H1 (cell line): ENCODE data around the gene CDH20. TPM values are rescaled to one million over a fixed set of nuclear protein-coding genes. Genes with fewer than 3 reads are reported as not detected.

Experiments
- CTCF ChIA-PET: fragments of 300-600 bp; sonication (Branson Sonifier 250); formaldehyde crosslinking; loops from one replicate; lab custom pipeline; 2021; ENCODE audit not compliant: partially characterized antibody; lab: Charles Lee
- POLR2A ChIA-PET: fragments of 300-600 bp; sonication (Branson Sonifier 250); formaldehyde crosslinking; loops from one replicate; lab custom pipeline; 2021; ENCODE audit warnings: inconsistent platforms; ENCODE audit not compliant: partially characterized antibody; lab: Charles Lee
- DNase-seq, 2 experiments: peaks; one replicate each; pipeline versions ENCODE4 v3.0.0 to v3.0.0-alpha.2; 2010 to 2022; ENCODE audit warnings: low spot score in 2 of 2, low read depth in 1 of 2, mixed read lengths in 1 of 2
- FAIRE-seq: peaks from 2 replicates; lab custom pipeline; 2011; peaks lifted over from hg19 to GRCh38; lab: Jason Lieb, UNC
- H2AFZ ChIP-seq: 2 replicates; pipeline ENCODE4 v1.8.1; 2012; ENCODE audit warnings: low read length, inconsistent platforms
- H2AK5ac ChIP-seq: 2 replicates; pipeline ENCODE4 v1.6.1; 2013; ENCODE audit warnings: low read depth, low read length
- H2BK120ac ChIP-seq: replicated peaks from 2 replicates; pipeline ENCODE3; 2013; ENCODE audit warnings: low read depth, low read length, inconsistent platforms
- H2BK12ac ChIP-seq: 2 replicates; pipeline ENCODE4 v1.6.1; 2013; ENCODE audit warnings: low read depth, low read length
- H2BK15ac ChIP-seq: 2 replicates; pipeline ENCODE4 v1.6.1; 2013; ENCODE audit warnings: low read length
- H2BK20ac ChIP-seq: 2 replicates; pipeline ENCODE4 v1.6.1; 2013; ENCODE audit warnings: low read length
- H2BK5ac ChIP-seq: 2 replicates; pipeline ENCODE4 v1.6.1; 2013; ENCODE audit warnings: low read depth, low read length
- H3K14ac ChIP-seq: 2 replicates; pipeline ENCODE4 v1.6.1; 2013; ENCODE audit warnings: inconsistent platforms; ENCODE audit not compliant: insufficient read length
- H3K18ac ChIP-seq: 2 replicates; pipeline ENCODE4 v1.6.1; 2013; ENCODE audit warnings: low read length; ENCODE audit errors: extremely low read depth
- H3K23ac ChIP-seq: 2 replicates; pipeline ENCODE4 v1.6.1; 2013; ENCODE audit warnings: inconsistent platforms; ENCODE audit not compliant: insufficient read length
- H3K23me2 ChIP-seq: 2 replicates; pipeline ENCODE4 v1.6.1; 2013; ENCODE audit warnings: low read depth, low read length
- H3K27ac ChIP-seq: 2 replicates; pipeline ENCODE4 v1.6.1; 2011; ENCODE audit warnings: low read depth, low read length, inconsistent platforms
- H3K27me3 ChIP-seq, 4 experiments: replicated peaks in 1 of 4; 1 replicate in 1 of 4; 2 replicates in 3 of 4; pipeline versions ENCODE4 v1.6.1 to v1.8.1; 2011 to 2013; ENCODE audit warnings: low read length in 3 of 4, mild to moderate bottlenecking in 3 of 4, inconsistent platforms in 2 of 4, mixed read lengths in 2 of 4, moderate library complexity in 1 of 4; ENCODE audit not compliant: control insufficient read depth in 3 of 4, insufficient read depth in 3 of 4; ENCODE audit errors: extremely low read depth in 1 of 4
- H3K36me3 ChIP-seq, 4 experiments: 2 replicates each; pipeline versions ENCODE4 v1.6.1 to v1.8.1; 2011 to 2013; ENCODE audit warnings: mild to moderate bottlenecking in 4 of 4, low read length in 3 of 4, moderate library complexity in 2 of 4, control low read depth in 1 of 4, inconsistent platforms in 1 of 4; ENCODE audit not compliant: insufficient read depth in 4 of 4, control insufficient read depth in 2 of 4
- H3K4ac ChIP-seq: replicated peaks from 2 replicates; pipeline ENCODE3; 2013; ENCODE audit warnings: low read length, low read depth, mixed read lengths, inconsistent platforms; ENCODE audit not compliant: insufficient read length
- H3K4me1 ChIP-seq, 4 experiments: replicated peaks in 1 of 4; 1 replicate in 1 of 4; 2 replicates in 3 of 4; pipeline versions ENCODE4 v1.6.1 to v1.8.1; 2011 to 2013; ENCODE audit warnings: low read length in 3 of 4, inconsistent platforms in 2 of 4, mixed read lengths in 1 of 4; ENCODE audit not compliant: insufficient read depth in 4 of 4, control insufficient read depth in 3 of 4
- H3K4me2 ChIP-seq, 2 experiments: 2 replicates each; pipeline versions ENCODE4 v1.6.1 to v1.8.1; 2011 to 2013; ENCODE audit warnings: low read depth in 2 of 2, low read length in 2 of 2, control low read depth in 1 of 2, inconsistent platforms in 1 of 2, mild to moderate bottlenecking in 1 of 2; ENCODE audit not compliant: insufficient read depth in 1 of 2
- H3K4me3 ChIP-seq, 4 experiments: fragments of 200-600, 300-600 bp in 1 of 4; sonication (generic), shearing (Covaris generic), sonication (Bioruptor Twin) in 1 of 4; 2 replicates each; pipeline versions ENCODE4 v1.5.1 to v1.8.1; 2011 to 2016; ENCODE audit warnings: low read length in 4 of 4, low read depth in 3 of 4, control low read depth in 2 of 4, inconsistent platforms in 2 of 4, mild to moderate bottlenecking in 2 of 4, mixed read lengths in 1 of 4, moderate library complexity in 1 of 4; ENCODE audit not compliant: insufficient read depth in 2 of 4; ENCODE audit errors: extremely low read depth in 1 of 4
- H3K56ac ChIP-seq: replicated peaks from 2 replicates; pipeline ENCODE3; 2013; ENCODE audit warnings: low read depth, mild to moderate bottlenecking, mixed read lengths, low read length, inconsistent platforms; ENCODE audit not compliant: insufficient read length
- H3K79me1 ChIP-seq: 2 replicates; pipeline ENCODE4 v1.6.1; 2013; ENCODE audit warnings: low read depth, low read length, control low read depth
- H3K79me2 ChIP-seq, 2 experiments: 2 replicates each; pipeline versions ENCODE4 v1.6.1 to v1.8.1; 2012 to 2013; ENCODE audit warnings: low read length in 2 of 2, mild to moderate bottlenecking in 2 of 2, inconsistent platforms in 1 of 2; ENCODE audit not compliant: insufficient read depth in 2 of 2, control insufficient read depth in 1 of 2
- H3K9ac ChIP-seq, 4 experiments: replicated peaks in 1 of 4; 1 replicate in 1 of 4; 2 replicates in 3 of 4; pipeline versions ENCODE4 v1.6.1 to v1.8.1; 2011 to 2013; ENCODE audit warnings: low read depth in 3 of 4, low read length in 3 of 4, control low read depth in 2 of 4, mild to moderate bottlenecking in 2 of 4, moderate library complexity in 2 of 4, inconsistent platforms in 1 of 4; ENCODE audit errors: extremely low read depth in 1 of 4
- H3K9me3 ChIP-seq, 2 experiments: 2 replicates each; pipeline versions ENCODE4 v1.6.1 to v1.8.1; 2012 to 2013; ENCODE audit warnings: mild to moderate bottlenecking in 2 of 2, moderate library complexity in 2 of 2, control low read depth in 1 of 2, inconsistent platforms in 1 of 2, low read depth in 1 of 2, low read length in 1 of 2, mixed read lengths in 1 of 2; ENCODE audit not compliant: insufficient read depth in 2 of 2
- H4K20me1 ChIP-seq, 2 experiments: replicated peaks in 1 of 2; 2 replicates each; pipeline versions ENCODE3 to v1.8.1; 2011 to 2013; ENCODE audit warnings: inconsistent platforms in 2 of 2, low read length in 2 of 2, mild to moderate bottlenecking in 1 of 2; ENCODE audit not compliant: insufficient read depth in 2 of 2, control insufficient read depth in 1 of 2
- H4K5ac ChIP-seq: 2 replicates; pipeline ENCODE4 v1.6.1; 2013; ENCODE audit warnings: low read length, low read depth, mixed read lengths, inconsistent platforms; ENCODE audit not compliant: insufficient read length
- H4K8ac ChIP-seq: 2 replicates; pipeline ENCODE4 v1.8.0; 2013; ENCODE audit warnings: mild to moderate bottlenecking, moderate library complexity, low read length, inconsistent platforms; ENCODE audit not compliant: insufficient read depth; ENCODE audit errors: extremely low read depth
- H4K91ac ChIP-seq: replicated peaks from 2 replicates; pipeline ENCODE3; 2013; ENCODE audit warnings: low read length, mixed read lengths, inconsistent platforms; ENCODE audit not compliant: insufficient read length
- CHD2 ChIP-seq: IDR thresholded peaks from 2 replicates; pipeline ENCODE4 v1.6.1; 2012; ENCODE audit warnings: low read length, improper control_type of control experiment
- KDM4A ChIP-seq: IDR thresholded peaks from one replicate; pipeline ENCODE4 v1.7.1; 2012; ENCODE audit warnings: low read depth, mild to moderate bottlenecking, moderate library complexity, low read length, inconsistent platforms; ENCODE audit not compliant: severe bottlenecking
- NRF1 ChIP-seq: IDR thresholded peaks from 2 replicates; pipeline ENCODE4 v1.6.1; 2011; ENCODE audit warnings: mild to moderate bottlenecking, low read depth, low read length, improper control_type of control experiment
- WGBS, 2 experiments: shearing (Covaris generic) in 1 of 2; methylation state at CpG; one replicate each; pipeline versions ENCODE4 v1.1.6 to v1.1.7; 2013 to 2015; ENCODE audit warnings: low lambda C conversion rate in 2 of 2, mixed read lengths in 2 of 2, inconsistent platforms in 1 of 2, low coverage in 1 of 2, missing lambda C conversion rate in 1 of 2; ENCODE audit not compliant: insufficient replicate concordance in 2 of 2, insufficient coverage in 1 of 2, insufficient read length in 1 of 2; ENCODE audit errors: extremely low coverage in 1 of 2, missing lambda C conversion rate in 1 of 2; 5-methylcytosine and 5-hydroxymethylcytosine counted together
- polyA plus RNA-seq, 7 experiments: library from polyadenylated mRNA; depleted of rRNA in 3 of 7; stranded (reverse) in 5 of 7; unstranded in 2 of 7; fragments of >200 nt in 5 of 7; fragments of 200-250 nt in 2 of 7; gene quantifications; 1 replicate in 5 of 7; 2 replicates in 1 of 7; 4 replicates in 1 of 7; pipeline versions ENCODE4 v1.2.1 to v1.2.3, GENCODE V29; 2011 to 2013; ENCODE audit warnings: missing spikeins in 2 of 7, mixed read lengths in 2 of 7
- total RNA-seq: library from RNA; stranded (reverse); fragmentation: NEBNext Ultra II Directional; extraction: Animal tissue kit (Norgen Biotek cat#: 25700); gene quantifications from 2 replicates; pipeline ENCODE4 v1.2.1, GENCODE V29; 2021

The CDH20 gene
- total and polyA plus RNA-seq, 2 of the 8 experiments (the other 6 are each of a cell fraction or from before 2014, with no cell fraction given): 0.07 to 0.12 TPM

GRCh38 chr18:61362511-61362910 lies 29.3 kb downstream of the CDH20 start:
- no peak overlapping the region for H2BK12ac ChIP-seq
- no peak overlapping the region for H2BK5ac ChIP-seq
- POLR2A ChIA-PET: no interaction called here
- no peak overlapping the region for H3K4me2 ChIP-seq
- H3K18ac ChIP-seq: no peak overlapping the region
- H3K14ac ChIP-seq: no peak overlapping the region
- DNase-seq (no peak), FAIRE-seq (no peak)
- H3K9me3 ChIP-seq: no peaks in the 10 kb centered on the region
- H3K23ac ChIP-seq: no peak overlapping the region
- TF ChIP-seq KDM4A: no peak
- no peak for TF ChIP-seq CHD2
- no peak for TF ChIP-seq NRF1
- WGBS, 2 experiments: 96% methylated on average over 1 of the region's 1 CpG; no CpG with 5 or more reads in 1 of the 2 experiments
- H2AFZ ChIP-seq: no peak overlapping the region
- H3K9ac ChIP-seq: no peak overlapping the region
- H3K4ac ChIP-seq: no peak overlapping the region
- H4K20me1 ChIP-seq: no peaks in the 10 kb centered on the region
- no peak overlapping the region for H3K4me3 ChIP-seq
- H3K79me1 ChIP-seq: no peaks in the 10 kb centered on the region
- H3K56ac ChIP-seq: no peak overlapping the region
- no peaks in the 10 kb centered on the region for H3K27me3 ChIP-seq
- no peak overlapping the region for H2BK120ac ChIP-seq
- H4K5ac ChIP-seq: no peak overlapping the region
- H2AK5ac ChIP-seq: no peak overlapping the region
- H2BK20ac ChIP-seq: no peak overlapping the region
- no peak overlapping the region for H4K8ac ChIP-seq
- CTCF ChIA-PET: no interaction called here
- H3K4me1 ChIP-seq: peaks cover 0 to 3% (median 0%) of the 10 kb centered on the region in 4 experiments; a peak in 1 of 7 replicates
- no peaks in the 10 kb centered on the region; a peak in 1 of 8 replicates for H3K36me3 ChIP-seq
- no peak overlapping the region for H2BK15ac ChIP-seq
- H4K91ac ChIP-seq: no peak overlapping the region
- H3K27ac ChIP-seq: no peak overlapping the region
- no peaks in the 10 kb centered on the region for H3K79me2 ChIP-seq
- H3K23me2 ChIP-seq: no peaks in the 10 kb centered on the region
